GM13976 (cell line): ENCODE measurements around the gene ZNF57.

Experiments used
- DNase-seq: peaks from one replicate; pipeline ENCODE4 v3.0.0; 2012; ENCODE audit warnings: low spot score
- in situ Hi-C: fragments of 300-500 bp; cut with MboI; formaldehyde crosslinking; loops from one replicate; pipeline ENCODE4 v1.12.0; 2022; ENCODE audit warnings: low sequenced_read_pairs, mixed read lengths, inconsistent platforms; ENCODE audit not compliant: unreplicated experiment
- TF ChIP-seq, protein P1 (sequence below): IDR thresholded peaks from 2 replicates; pipeline ENCODE4 v1.5.1; 2012; ENCODE audit warnings: borderline replicate concordance, mild to moderate bottlenecking; ENCODE audit not compliant: insufficient read depth; ENCODE audit errors: extremely low read depth, missing control alignments, control extremely low read depth

Gene ZNF57

DNA sequence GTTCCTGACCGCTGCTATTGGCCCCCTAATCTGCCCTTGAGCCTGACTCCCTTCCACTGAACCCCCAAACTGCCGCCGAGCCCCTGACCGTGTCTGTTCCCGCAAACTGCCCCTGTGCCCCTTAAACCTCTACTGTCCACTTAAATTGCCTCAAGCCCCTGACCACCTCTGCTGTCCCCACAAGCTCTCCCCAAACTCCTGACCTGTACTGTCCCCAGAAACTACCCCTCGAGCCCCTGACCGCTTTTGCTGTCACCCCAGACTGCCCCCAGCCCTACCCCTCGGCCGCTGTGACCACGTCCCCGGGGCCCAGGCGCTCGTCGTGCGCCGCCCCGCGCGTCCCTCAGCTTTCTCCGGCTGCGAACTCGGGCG is 43.7 kb downstream of the ZNF57 start:
- DNase-seq = no peak
- in situ Hi-C loops = no loop called here
- TF ChIP-seq, protein P1, sequence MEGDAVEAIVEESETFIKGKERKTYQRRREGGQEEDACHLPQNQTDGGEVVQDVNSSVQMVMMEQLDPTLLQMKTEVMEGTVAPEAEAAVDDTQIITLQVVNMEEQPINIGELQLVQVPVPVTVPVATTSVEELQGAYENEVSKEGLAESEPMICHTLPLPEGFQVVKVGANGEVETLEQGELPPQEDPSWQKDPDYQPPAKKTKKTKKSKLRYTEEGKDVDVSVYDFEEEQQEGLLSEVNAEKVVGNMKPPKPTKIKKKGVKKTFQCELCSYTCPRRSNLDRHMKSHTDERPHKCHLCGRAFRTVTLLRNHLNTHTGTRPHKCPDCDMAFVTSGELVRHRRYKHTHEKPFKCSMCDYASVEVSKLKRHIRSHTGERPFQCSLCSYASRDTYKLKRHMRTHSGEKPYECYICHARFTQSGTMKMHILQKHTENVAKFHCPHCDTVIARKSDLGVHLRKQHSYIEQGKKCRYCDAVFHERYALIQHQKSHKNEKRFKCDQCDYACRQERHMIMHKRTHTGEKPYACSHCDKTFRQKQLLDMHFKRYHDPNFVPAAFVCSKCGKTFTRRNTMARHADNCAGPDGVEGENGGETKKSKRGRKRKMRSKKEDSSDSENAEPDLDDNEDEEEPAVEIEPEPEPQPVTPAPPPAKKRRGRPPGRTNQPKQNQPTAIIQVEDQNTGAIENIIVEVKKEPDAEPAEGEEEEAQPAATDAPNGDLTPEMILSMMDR = no peak

- peak; percentile 100 for DNase-seq
- in situ Hi-C loops = no loop called here
- TF ChIP-seq, protein P1 = no peak
Observed at GRCh38 chr19:2944775-2945574, 44.2 kb downstream of the ZNF57 start, which contains the start of gene ZNF77. TSS of gene ZNF77 (minus strand) at chr19:2944971. CDS start at chr19:2944840, 131 bp downstream.

DNA sequence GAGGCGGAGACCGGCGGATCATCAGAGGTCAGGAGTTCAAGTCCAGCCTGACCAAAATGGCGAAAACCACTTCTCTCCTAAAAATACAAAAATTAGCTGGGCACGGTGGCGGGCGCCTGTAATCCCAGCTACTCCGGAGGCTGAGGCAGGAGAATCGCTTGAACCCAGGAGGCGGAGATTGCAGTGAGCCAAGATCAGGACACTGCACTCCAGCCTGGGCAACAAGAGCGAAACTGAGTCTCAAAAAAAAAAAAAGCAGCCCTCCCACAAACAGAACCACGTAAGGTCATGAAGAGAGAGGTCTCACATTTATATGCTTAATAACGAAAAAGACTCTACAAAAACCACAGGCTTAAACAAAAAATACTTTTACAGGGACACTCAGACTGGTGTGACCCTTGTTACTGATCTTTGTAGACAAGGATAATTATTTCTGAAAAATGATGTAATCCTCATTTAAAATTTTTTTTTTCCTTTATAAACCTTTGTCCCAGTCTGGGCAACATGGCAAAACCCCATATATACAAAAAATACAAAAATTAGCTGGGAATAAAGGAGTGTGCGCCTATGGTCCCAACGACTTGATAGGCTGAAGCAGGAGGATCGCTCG is 45.0 kb downstream of the ZNF57 start:
- no peak for DNase-seq
- in situ Hi-C loops = no loop called here
- TF ChIP-seq, protein P1 = no peak

DNA sequence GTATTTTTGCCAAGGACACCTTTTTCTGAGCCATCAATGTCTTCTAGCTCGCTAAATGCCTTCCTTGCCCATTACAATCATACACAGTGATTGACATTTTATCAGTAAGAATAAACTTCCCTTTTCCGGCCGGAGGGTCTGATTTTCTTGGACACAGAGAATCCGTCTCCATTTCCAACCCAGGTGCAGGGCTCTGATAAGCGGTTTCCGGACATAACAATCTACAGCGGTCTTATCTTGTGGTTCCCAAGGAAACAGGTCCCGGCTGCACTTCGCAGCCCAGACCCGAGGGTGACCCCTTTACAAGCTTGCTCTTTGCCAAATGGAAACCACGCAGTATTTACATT is 49.2 kb downstream of the ZNF57 start:
- TF ChIP-seq, protein P1 = no peak

DNA sequence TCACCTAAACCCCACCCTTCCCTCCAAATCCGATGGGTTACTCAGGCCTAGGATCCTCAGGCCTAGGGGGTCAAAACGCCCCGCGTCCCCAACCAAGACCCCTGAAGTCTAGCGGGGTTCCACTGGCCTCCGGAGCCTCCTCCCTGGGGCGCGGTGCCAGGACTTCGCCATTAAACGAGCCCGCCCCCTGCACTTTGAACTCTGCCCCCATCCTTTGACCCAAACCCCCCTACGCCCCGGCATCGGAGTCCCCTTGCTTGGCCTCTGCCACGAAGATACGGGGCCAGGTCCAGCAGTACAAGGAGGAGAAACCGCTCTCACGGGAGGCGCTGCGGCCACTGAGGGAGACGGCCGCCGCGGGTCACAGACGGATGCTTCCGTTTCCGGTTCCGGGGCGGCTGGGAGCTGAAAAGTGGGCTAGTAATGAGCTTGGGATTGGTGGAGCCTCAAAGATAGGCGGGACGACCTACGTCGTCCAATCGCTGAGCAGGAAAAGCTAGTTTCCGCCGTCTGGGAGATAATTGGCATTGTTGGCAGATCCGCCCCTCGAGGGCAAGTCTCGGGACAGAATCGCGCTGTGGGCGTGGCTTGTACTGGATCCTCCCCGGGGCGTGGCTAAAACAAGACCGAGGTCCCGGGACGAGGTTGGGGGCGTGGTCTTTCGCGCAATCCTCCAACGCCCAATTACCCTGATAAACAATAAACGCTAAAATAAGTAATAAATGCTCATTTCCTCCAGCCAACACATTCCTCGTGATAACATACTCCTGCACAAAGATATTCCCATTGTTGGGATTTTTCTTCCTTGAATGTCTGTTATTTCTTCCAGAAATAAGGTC is 49.8 kb downstream of the ZNF57 start:
- in situ Hi-C loops = loop anchor here (10.0 kb wide), 1 partner anchor 154 kb away; no protein-coding TSS in a partner anchor
- TF ChIP-seq, protein P1 = no peak
- DNase-seq = peak; percentile 99

More for the DNA sequence above, 49.2 kb downstream of the ZNF57 start:
- in situ Hi-C loops = loop anchor here (10.0 kb wide), 1 partner anchor 155 kb away; no protein-coding TSS in a partner anchor
- DNase-seq = peak; percentile 45

DNA sequence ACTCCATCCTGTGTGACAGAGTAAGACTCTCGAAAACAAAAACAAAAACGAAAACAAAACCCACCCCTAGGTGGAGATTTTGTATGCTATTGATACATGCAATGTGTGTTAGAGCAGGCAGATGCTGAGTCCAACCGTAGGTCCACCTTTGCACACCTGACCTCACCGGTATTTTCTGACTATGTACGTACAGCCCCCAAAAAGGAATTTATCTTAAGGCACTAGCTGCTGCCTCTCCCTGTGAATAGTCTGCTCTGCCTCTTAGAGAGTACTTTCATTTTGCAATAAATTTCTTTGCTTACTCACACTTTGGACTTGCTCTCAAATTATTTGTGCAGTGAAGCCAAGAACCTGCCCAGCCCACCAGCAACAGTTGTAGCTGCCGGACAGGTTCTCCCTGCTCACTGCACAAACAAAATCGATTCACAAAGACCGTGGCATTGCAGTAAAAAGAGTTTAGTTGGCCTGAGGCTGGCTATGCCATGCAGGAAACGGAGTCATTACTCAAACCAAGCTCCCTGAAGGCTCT is 52.3 kb downstream of the ZNF57 start:
- in situ Hi-C loops = loop anchor here (10.0 kb wide), 1 partner anchor 152 kb away; no protein-coding TSS in a partner anchor
- no peak for DNase-seq

More for the DNA sequence above, 52.3 kb downstream of the ZNF57 start:
- TF ChIP-seq, protein P1 = no peak
